Measurements from ENCODE around the gene GOLGA2.

Gene GOLGA2

DNA sequence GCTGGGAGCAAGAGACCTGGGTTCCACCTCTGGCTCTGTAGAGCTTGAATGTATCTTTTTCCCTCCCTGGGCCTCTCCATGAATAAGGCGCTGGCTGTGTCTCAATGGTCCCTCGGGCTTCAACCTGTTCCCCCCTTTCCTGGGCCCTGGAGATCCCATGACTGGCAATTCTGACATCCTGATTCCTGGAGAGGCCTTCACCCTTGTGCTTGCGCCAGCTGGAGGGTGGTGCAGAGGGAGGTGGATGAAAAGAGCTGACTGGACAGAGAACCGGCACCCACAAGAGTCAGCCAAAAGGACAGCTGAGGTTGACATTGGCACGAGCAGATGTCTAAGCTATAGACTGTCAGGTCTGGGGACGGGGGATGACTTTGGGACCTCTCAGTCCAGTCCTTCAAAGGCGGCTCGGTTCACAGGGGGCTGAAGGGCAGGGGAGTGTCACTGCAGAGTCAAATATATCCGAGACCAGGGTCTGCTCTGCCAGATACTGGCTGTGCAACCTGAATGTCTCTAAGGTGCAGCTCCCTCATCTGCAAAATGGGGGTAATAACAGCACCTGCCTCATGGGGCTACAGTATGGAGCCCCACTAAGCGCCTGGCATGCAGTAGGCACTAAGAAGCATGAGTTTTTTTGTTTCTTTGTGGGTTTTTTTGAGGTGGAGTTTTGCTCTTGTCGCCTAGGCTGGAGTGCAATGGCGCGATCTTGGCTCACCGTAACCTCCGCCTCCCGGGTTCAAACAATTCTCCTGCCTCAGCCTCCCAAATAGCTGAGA lies 58.8 kb downstream of the GOLGA2 start:
- in situ Hi-C loops (cut with HindIII; ENCODE audit: low sequenced_read_pairs): no loop called here

GRCh38 chr9:128215491-128216409 lies 60.1 kb downstream of the GOLGA2 start:
- in situ Hi-C loops (cut with HindIII; ENCODE audit: low sequenced_read_pairs): no loop called here

GRCh38 chr9:128214571-128215490 lies 61.0 kb downstream of the GOLGA2 start:
- in situ Hi-C loops (cut with HindIII; ENCODE audit: low sequenced_read_pairs): no loop called here

DNA sequence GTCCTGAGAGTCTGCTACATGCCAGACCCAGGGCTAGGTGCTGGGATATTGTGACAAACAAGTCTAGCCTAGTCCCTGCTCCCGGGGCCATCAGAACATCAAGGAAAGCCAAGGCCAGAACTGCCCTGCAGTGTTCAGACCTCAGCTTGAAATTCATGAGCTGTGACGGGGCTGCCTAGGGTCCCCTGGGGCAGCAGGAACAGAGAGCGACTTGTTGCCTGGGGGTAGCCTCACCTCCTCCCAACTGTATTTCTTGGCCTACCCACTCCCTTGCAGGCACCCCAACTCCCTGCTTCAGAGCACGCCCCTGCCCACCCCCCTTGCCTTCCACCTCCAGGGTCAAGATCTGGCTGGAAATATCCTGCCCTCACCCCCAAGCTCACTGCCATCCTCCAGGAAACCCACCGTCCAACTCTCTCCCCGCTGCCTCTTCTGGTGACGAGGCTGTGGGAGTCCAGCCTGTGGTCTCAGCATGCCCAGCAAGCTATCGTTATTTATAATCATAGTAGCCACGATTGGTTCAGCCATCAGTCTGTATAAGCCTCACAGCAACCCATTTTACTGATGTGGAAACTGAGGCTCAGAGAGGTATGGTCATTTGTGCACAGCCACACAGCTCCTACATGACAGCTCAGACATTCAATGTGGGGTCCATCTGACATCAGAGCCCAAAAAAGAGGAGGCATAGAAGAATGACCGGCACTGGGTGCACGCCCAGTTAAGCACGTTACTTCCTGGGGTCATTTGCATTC lies 61.9 kb downstream of the GOLGA2 start:
- in situ Hi-C loops (cut with HindIII; ENCODE audit: low sequenced_read_pairs): no loop called here

DNA sequence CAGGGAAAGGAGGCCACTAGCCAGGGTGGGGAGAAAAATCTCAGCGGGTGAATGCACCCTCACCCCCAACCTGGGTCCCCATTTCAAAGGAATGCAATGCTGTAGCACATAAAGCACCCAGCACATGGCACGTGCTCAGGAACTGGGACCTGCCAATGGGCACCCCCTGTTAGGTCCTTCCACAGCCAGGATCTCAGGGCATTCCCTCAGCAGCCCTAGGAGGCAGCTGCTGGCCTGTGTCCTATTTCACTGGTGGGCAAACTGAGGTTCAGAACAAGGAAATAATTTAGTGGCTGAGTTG lies 63.9 kb downstream of the GOLGA2 start:
- in situ Hi-C loops (cut with HindIII; ENCODE audit: low sequenced_read_pairs): no loop called here

DNA sequence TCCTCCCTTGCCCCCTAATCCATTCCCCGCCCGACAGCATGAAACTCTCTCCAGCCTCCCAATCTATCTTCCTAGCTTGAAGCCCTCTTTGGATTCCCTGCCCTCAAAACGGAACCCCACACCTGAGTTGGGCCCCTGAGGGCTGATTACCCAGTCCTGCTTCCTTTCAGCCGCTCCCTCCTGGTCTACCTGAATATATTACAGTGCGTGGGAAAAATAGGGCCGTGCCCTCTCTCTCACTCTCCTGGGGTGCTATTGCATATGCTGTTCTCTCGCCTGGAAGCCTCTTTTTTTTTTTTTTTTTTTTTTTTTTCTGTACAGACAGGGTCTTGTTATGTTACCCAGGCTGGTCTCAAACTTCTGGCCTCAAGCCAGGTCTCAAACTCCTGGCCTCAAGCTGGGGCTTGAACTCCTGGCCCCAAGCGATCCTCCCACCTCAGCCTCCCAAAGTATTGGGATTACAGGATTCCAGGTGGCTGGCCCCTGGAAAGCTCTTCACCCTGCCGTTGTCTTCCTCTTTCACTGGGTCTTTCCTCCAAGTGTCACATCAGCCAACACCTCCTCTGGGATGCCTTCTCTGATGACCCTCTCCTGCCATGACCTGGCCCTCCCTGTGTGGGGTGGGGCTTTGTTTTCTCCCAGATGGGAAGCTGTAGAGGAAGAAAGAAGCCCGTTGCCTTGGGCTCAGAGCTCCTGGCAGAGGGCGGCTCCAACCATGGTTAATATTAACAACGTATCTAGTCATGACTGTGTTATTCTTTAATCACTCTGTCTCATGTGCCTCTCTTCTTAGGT lies 64.4 kb downstream of the GOLGA2 start:
- in situ Hi-C loops (cut with HindIII; ENCODE audit: low sequenced_read_pairs): no loop called here

DNA sequence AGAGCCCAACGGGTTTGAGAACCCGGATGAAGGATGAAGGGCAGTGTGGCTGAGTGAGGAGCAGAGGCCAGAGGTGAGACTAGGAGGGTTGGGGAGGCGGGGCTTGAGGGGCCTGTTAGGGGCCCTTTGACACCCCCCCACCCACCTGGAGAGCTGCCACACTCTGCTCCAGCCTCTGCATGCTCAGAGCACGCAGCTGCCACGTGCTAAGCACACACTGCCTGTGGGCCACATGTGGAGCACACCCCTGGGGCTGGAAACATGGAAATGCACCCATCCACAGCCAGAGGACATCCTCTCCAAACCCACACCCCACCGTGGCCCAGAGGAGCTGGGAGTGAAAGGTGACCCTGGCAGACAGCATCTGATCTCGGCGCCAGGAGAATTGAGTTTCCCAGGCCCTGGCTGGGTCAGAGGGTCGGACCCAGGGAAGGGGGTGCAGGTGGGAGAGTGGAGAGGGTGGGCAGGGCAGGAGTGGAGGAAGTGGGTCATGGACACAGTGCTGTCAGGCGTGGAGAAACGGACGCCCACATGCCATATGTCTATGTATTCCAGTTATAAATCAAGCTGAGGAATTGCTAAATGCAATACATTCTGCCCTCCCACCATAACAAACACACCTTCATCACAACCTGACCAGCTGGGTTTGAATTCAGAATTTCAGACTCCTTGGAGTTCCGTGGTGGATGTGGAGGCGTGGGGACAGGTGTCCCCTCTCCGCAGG lies 66.7 kb downstream of the GOLGA2 start:
- in situ Hi-C loops (cut with HindIII; ENCODE audit: low sequenced_read_pairs): no loop called here

DNA sequence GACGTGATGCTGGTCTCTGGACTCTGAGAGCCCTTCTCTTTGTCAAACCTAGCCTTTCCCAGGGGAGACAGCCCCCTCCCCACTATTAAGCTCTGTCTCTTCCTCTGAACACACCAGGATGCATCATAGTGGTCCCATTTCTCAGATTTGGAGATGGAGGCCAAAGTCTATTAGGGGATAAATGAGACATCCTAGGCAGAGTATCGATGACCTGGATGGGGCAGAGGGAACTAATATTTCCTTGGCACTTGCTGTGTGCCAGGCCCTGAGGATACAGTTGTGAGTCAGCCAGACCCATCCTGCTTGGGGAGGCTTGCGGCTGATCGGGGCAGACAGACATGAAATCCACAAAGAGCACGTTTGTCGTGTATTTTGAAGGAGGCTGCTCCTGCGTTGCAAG lies 67.4 kb downstream of the GOLGA2 start:
- in situ Hi-C loops (cut with HindIII; ENCODE audit: low sequenced_read_pairs): no loop called here

DNA sequence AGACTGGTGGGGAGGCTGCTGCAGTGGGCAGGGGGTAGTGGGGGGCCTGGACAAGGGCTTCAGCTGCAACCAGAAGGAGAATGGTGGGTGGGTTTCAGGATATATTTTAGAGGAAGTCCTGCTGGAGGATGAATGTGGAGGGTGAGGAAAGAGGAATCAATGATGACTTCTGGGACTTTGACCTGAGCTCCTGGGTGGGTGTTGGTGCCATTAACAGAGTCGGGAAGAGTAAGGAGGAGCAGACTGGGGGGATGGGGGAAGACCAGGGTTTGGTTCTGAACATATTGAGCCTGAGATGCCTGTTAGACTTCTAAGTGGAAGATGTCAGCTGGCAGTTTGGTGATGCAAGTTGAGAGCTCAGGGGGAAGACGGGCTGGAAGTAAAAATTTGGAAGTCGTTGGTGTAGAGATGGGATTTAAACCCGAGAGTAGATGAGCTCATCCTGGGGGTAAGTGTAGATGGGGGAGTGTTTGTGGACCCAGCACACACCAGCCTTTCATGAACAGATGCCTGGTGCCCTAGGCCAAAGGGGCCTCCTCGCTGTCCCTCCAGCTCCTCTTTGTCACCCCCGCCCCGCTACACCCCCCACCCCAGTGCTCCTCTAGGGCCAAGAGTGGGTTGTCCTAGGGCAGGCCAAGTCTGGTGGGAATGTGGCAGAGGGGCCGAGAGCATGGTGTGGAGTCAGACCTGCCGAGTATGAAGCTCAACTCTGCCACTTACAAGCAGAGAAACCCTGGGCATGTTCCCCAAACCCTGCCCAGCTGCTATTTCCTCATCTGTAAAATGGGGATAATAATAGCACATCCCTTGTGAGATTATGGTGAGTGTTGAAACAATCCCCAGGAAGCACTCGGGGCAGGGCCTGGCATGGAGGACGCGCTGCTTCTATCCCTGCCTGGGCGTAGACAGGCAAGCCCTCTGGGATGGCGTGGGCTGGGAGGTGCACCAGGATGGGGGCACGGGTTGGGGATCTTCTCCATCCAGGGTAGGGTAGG lies 68.6 kb downstream of the GOLGA2 start:
- in situ Hi-C loops (cut with HindIII; ENCODE audit: low sequenced_read_pairs): no loop called here

GRCh38 chr9:128206484-128206883 lies 69.3 kb downstream of the GOLGA2 start:
- in situ Hi-C loops (cut with HindIII; ENCODE audit: low sequenced_read_pairs): no loop called here
